RWPE1 (cell line): Measurements from ENCODE around the gene LDLRAD1.
"Not testable (repeated sequence)": the region's sequence is repeated elsewhere in the genome, so short reads cannot be mapped to it uniquely, and the experiment has no call there.

ENCODE experiments used
- CTCF ChIA-PET: fragments of 350-600 bp; sonication (Branson Sonifier 250); formaldehyde crosslinking; extraction: SDS; loops from one replicate; lab custom pipeline; 2021; lab: Yijun Ruan, JAX
- POLR2A ChIA-PET: fragments of 400-600 bp; formaldehyde crosslinking; extraction: SDS; loops from one replicate; lab custom pipeline; 2020; ENCODE audit warnings: antibody characterized with exemption; ENCODE audit not compliant: low non-redundant PET; lab: Yijun Ruan, JAX
- DNase-seq: peaks from one replicate; pipeline ENCODE4 v3.0.0; 2012; ENCODE audit warnings: low spot score
- H3K27ac ChIP-seq: fragments of 450-650 bp; 2 replicates; pipeline ENCODE4 v1.5.1; 2017
- TF ChIP-seq, protein P1 (sequence below): fragments of 450-650 bp; conservative IDR thresholded peaks from 2 replicates; pipeline ENCODE4 v1.5.1; 2017; ENCODE audit warnings: low read depth, mild to moderate bottlenecking

LDLRAD1 gene

DNA sequence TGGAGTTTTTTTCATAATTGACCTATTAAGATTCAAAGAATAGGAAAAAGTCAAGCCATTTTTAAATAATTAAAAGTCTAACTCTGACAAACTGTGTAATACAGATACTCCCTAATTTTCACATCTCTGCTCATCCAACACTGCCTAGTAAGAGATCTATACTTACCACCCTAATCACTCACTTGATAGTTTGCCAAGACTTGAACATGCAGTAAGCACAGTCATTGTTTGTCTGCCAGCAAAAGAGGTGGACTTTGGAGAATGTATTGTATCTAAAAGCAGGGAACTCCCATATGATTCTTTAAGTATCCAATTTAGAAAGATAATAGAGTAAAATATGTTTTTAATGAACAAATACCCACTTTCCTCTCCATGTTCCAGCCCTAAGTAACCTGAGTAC is 19.5 kb upstream of the LDLRAD1 start:
- CTCF ChIA-PET, result no interaction called here
- no peak for DNase-seq
- POLR2A ChIA-PET, result no interaction called here
- TF ChIP-seq, protein P1, sequence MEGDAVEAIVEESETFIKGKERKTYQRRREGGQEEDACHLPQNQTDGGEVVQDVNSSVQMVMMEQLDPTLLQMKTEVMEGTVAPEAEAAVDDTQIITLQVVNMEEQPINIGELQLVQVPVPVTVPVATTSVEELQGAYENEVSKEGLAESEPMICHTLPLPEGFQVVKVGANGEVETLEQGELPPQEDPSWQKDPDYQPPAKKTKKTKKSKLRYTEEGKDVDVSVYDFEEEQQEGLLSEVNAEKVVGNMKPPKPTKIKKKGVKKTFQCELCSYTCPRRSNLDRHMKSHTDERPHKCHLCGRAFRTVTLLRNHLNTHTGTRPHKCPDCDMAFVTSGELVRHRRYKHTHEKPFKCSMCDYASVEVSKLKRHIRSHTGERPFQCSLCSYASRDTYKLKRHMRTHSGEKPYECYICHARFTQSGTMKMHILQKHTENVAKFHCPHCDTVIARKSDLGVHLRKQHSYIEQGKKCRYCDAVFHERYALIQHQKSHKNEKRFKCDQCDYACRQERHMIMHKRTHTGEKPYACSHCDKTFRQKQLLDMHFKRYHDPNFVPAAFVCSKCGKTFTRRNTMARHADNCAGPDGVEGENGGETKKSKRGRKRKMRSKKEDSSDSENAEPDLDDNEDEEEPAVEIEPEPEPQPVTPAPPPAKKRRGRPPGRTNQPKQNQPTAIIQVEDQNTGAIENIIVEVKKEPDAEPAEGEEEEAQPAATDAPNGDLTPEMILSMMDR, result no peak
- H3K27ac ChIP-seq, result no peak overlapping the region

DNA sequence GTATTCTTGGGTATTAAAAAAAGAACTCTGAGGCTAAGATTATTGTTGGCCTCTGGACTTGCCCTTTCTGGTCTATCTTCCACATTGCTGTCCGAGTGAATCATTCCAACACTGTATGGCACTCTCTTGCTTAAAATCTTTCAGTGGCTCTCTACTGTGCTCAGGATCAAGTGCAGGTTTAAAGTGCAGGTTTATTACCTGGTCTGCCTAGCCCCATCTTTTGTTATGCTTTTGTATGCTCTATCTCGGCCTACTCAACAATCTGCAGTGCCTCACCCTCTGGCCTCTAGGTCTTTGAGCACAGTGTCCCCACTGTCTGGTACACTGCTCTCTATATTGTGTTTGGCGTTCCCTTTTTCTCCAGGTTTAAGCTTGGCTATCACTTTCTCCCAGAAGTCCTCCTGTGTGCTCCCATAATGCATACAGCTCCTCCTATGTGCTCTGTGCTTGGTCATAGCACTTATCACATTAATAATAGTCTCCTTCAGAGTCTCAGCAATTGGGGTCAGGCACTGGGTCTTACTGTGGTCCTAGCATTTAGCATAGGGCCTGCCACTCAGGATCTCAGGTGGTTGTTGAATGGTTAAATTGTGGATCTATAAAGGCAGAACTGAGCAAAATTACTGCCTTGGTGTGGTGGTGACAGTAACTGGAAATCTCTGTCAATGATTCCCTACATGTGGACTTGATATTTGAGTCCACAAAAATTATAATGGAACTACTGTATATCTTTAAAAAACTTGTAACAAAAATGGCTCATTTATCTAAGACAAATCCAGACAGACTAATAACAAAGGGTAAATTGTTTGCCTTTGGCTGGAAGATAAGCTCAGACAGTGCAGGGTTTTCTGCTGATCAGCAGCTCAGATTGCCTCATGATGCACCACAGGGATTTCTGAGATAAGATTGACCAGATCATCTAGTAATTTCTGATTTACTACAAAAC is 10.6 kb upstream of the LDLRAD1 start:
- no peak for DNase-seq
- no peak overlapping the region for H3K27ac ChIP-seq
- POLR2A ChIA-PET, result no interaction called here
- CTCF ChIA-PET, result no interaction called here
- TF ChIP-seq, protein P1, result no peak

DNA sequence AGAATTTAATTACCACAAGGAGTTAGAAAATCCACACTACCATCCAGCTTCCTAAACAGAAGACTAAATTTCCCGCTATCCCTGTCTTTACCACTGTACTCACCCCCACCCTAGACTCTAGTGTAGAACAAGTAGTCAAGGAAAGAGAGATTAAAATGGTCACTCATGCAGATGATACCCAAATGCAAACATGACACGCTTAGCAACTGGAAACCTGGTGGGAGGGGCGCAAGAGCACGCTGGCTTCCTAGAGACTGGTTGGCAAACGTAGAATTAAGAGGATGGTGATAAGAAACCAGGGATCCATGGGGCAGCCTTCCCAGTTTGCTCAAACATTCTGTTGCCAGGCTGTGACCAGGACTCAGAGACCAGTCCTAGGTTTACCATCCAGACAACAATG is 9.9 kb upstream of the LDLRAD1 start:
- no peak for DNase-seq
- ChIA-PET POLR2A (no interaction called here), CTCF (no interaction called here)
- TF ChIP-seq, protein P1, result no peak
- no peak overlapping the region for H3K27ac ChIP-seq

DNA sequence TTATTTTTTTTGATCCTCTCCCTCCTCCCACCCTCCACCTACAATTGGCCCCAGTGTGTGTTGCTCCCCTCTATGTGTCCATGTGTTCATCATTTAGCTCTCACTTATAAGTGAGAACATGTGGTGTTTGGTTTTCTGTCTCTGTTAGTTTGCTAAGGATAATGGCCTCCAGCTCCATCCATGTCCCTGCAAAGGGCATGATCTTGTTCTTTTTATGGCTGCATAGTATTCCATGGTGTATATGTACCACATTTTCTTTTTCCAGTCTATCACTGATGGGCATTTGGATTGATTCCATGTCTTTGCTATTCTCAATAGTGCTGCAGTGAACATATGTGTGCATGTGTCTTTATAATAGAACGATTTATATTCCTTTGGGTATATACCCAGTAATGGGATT is 6.8 kb upstream of the LDLRAD1 start:
- DNase-seq, POLR2A ChIA-PET, H3K27ac ChIP-seq, CTCF ChIA-PET: not testable (repeated sequence)

DNA sequence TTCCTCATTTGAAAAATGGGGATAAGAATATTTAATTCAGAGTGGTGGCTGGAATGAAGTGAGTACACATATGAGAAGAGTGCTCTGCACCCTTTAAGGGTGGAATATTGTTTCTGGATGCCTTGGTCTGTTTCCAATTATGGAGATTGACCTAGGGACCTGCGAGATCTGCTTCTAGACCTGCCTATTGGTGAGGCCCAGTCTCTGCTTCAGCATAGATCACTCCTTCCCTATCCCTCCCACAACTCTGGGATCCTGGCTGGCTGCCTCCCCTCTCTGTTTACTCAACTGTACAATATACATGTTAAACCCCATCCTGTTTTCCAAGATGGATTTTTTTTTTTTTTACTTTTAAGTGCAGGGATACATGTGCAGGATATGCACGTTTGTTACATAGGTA is 6.4 kb upstream of the LDLRAD1 start:
- H3K27ac ChIP-seq, result no peak overlapping the region
- TF ChIP-seq, protein P1, result no peak
- ChIA-PET CTCF (no interaction called here), POLR2A (no interaction called here)
- no peak for DNase-seq

DNA sequence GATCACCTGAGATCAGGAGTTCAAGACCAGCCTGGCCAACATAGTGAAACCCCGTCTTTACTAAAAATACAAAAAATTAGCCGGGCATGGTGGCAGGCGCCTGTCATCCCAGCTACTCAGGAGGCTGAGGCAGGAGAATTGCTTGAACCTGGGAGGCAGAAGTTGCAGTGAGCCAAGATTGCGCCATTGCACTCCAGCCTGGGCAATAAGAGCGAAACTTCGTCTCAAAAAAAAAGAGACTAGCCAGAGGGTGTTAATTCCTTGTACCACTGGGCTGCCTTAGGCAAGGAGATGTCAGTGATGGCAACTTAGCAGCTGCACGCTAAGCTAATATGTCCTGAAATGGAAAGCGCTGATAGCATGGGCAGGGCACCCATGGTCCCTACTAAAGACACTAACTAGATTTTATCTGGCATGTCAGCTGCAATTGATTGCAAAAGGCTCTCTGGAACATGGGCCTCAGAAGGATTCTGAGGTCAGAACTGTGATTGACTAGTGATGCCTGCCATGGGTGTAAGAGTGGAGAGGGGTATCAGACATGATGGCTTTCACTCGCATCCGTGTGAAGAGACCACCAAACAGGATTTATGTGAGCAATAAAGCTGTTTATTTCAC is 1.7 kb upstream of the LDLRAD1 start:
- DNase-seq, H3K27ac ChIP-seq, POLR2A ChIA-PET, CTCF ChIA-PET: not testable (repeated sequence)

DNA sequence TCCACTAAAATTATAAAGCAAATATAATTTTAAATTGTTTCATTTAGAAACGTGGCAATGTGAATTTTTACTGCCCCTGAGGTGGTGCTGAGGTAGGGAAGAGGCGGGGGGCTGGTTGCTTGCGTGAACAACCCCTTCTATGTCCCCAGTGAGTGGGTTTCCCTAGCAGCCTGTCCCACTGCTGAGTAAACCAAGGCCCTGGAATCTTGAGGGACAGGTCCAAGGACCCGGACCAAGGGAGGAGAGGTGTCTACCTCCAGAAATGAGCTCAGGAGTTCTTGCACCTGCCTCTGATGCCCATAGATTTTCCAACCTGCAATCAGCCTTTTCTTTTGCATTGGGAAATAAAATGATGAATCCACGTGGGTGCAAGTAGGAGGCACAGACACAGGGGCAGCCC is 649 bp upstream of the LDLRAD1 start:
- no peak overlapping the region for H3K27ac ChIP-seq
- DNase-seq, result no peak
- CTCF ChIA-PET, result interaction anchor here (0.6 kb wide), 1 partner anchor 12 kb away, joined by 4 read pairs; no protein-coding TSS in a partner anchor
- TF ChIP-seq, protein P1, result no peak
- POLR2A ChIA-PET, result no interaction called here
